Testis (tissue), 3 donors: ENCODE data around the gene CACNB4. TPM values are rescaled to one million over a fixed set of nuclear protein-coding genes. Genes with fewer than 3 reads are reported as not detected.
A peak's percentile ranks its signal among the peaks of the same experiment; 100 is the strongest.

Experiments used
- DNase-seq: peaks from one replicate; pipeline ENCODE4 v3.0.0-alpha.2; 2019
- H3K27ac ChIP-seq, 2 donors: fragments of 200-600 bp; sonication (generic); one replicate each; pipeline ENCODE4 v1.5.1; 2019
- H3K27me3 ChIP-seq: fragments of 200-600 bp; sonication (generic); one replicate; pipeline ENCODE4 v1.5.1; 2019
- H3K36me3 ChIP-seq: fragments of 200-600 bp; sonication (generic); one replicate; pipeline ENCODE4 v1.5.1; 2017; ENCODE audit warnings: low read depth; ENCODE audit errors: missing control alignments
- H3K4me1 ChIP-seq: fragments of 200-600 bp; sonication (generic); one replicate; pipeline ENCODE4 v1.5.1; 2019
- H3K4me3 ChIP-seq, 2 donors: fragments of 200-600 bp; sonication (generic); one replicate each; pipeline ENCODE4 v1.5.1; 2017 to 2019
- H3K9me3 ChIP-seq: fragments of 200-600 bp; sonication (generic); one replicate; pipeline ENCODE4 v1.5.1; 2017
- POLR2A ChIP-seq: fragments of 450-650 bp; IDR thresholded peaks from one replicate; pipeline ENCODE4 v1.6.1; 2017; ENCODE audit warnings: antibody characterized with exemption, mild to moderate bottlenecking, moderate library complexity
- WGBS, 2 donors: methylation state at CpG; one replicate each; pipeline ENCODE4 v1.1.5; 2018; 5-methylcytosine and 5-hydroxymethylcytosine counted together
- intact Hi-C: fragments of 100-400 bp; cut with DNase I; formaldehyde crosslinking; loops from one replicate; pipeline ENCODE4 v1.15.1; 2023; ENCODE audit warnings: low total_unique reads
- polyA plus RNA-seq: library from polyadenylated mRNA; stranded (reverse); fragments of 350-450 nt; fragmentation: Illumina TruSeq; extraction: RNeasy Lipid Tissue Mini Kit (QIAGEN cat#74804); gene quantifications from one replicate; pipeline ENCODE4 v1.2.3, GENCODE V29; 2014; ENCODE audit warnings: low read depth, low replicate concordance; ENCODE audit not compliant: insufficient read depth
- total RNA-seq, 2 donors: library from RNA; depleted of rRNA; stranded (reverse); fragments of >200 nt; gene quantifications; one replicate each; pipeline ENCODE4 v1.2.3, GENCODE V29; 2016
- TF ChIP-seq, protein P1 (sequence below), 3 experiments: fragments of 450-650 bp in 2 of 3; fragments of 200-600 bp in 1 of 3; sonication (generic) in 1 of 3; IDR thresholded peaks; one replicate each; pipeline ENCODE4 v1.5.1; 2016 to 2019; ENCODE audit warnings: antibody characterized with exemption in 3 of 3, mild to moderate bottlenecking in 2 of 3, moderate library complexity in 1 of 3

CACNB4 gene
- total and polyA plus RNA-seq, 3 donors from 2014 or later = 7.8 to 83.8 (median 82.2) TPM

- Histone ChIP-seq H3K27ac (peak overlapping the region; percentile 11), H3K36me3 (no peaks in the 10 kb centered on the region), H3K4me1 (peaks cover 23% of the 10 kb centered on the region), H3K4me3 (no peak overlapping the region), H3K9me3 (no peaks in the 10 kb centered on the region), H3K27me3 (no peaks in the 10 kb centered on the region)
- WGBS, 2 donors = 46 to 50% methylated on average over 5 of the region's 5 CpGs
- DNase-seq = no peak
- intact Hi-C loops = loop anchor here (10.0 kb wide), 1 partner anchor 126 kb away; no protein-coding TSS in a partner anchor
- TF ChIP-seq, protein P1, sequence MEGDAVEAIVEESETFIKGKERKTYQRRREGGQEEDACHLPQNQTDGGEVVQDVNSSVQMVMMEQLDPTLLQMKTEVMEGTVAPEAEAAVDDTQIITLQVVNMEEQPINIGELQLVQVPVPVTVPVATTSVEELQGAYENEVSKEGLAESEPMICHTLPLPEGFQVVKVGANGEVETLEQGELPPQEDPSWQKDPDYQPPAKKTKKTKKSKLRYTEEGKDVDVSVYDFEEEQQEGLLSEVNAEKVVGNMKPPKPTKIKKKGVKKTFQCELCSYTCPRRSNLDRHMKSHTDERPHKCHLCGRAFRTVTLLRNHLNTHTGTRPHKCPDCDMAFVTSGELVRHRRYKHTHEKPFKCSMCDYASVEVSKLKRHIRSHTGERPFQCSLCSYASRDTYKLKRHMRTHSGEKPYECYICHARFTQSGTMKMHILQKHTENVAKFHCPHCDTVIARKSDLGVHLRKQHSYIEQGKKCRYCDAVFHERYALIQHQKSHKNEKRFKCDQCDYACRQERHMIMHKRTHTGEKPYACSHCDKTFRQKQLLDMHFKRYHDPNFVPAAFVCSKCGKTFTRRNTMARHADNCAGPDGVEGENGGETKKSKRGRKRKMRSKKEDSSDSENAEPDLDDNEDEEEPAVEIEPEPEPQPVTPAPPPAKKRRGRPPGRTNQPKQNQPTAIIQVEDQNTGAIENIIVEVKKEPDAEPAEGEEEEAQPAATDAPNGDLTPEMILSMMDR (IDR thresholded peaks at IDR 0.05) = no peak
- TF ChIP-seq POLR2A = no peak
Measured at GRCh38 chr2:152038441-152038958, 60.3 kb downstream of the CACNB4 start.

DNA sequence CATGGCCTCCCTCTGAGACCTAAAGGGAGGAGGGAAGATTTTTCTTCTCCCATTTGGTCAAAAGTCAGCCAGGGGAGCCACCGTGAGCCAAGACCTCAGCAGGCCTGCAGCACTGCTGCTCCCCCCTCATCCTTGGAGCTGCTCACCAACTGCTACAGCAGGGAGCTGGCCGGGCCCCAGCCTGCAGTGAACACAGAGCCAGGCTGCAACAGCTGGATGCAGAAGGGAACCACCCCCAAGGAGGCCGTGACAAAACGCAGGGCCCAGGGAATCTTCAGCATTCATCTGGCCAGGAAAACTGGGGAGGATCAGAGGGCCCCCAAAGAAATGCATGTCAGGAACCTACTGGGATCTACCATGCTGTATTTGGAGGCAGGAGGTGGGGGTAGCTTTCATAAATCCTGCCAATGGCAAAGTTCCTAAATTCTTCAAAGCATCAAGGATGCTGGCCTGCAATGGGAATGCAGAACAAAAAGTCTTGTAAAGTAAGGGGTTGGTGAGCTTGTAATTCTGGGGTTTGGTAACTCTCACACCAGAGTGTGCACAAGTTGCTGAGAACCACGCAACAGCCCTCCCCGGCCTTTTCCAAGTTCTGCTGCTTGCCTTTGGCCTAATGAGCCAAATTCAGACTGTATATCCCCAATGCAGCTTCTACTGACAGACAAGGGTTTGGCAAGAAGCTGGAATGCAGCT, 61.0 kb downstream of the CACNB4 start:
- no peaks in the 10 kb centered on the region for H3K9me3 ChIP-seq
- H3K27me3 ChIP-seq = no peaks in the 10 kb centered on the region
- peak overlapping the region; percentile 11 for H3K27ac ChIP-seq
- H3K4me1 ChIP-seq = peaks cover 23% of the 10 kb centered on the region
- 32% methylated on average over 5 to 6 of the region's 6 CpGs for WGBS, 2 donors
- no peaks in the 10 kb centered on the region for H3K36me3 ChIP-seq
- TF ChIP-seq, protein P1 (IDR thresholded peaks at IDR 0.05) = no peak
- TF ChIP-seq POLR2A = no peak
- intact Hi-C loops = loop anchor here (10.0 kb wide), 1 partner anchor 127 kb away; no protein-coding TSS in a partner anchor
- no peak overlapping the region for H3K4me3 ChIP-seq
- peak; percentile 75 for DNase-seq

DNA sequence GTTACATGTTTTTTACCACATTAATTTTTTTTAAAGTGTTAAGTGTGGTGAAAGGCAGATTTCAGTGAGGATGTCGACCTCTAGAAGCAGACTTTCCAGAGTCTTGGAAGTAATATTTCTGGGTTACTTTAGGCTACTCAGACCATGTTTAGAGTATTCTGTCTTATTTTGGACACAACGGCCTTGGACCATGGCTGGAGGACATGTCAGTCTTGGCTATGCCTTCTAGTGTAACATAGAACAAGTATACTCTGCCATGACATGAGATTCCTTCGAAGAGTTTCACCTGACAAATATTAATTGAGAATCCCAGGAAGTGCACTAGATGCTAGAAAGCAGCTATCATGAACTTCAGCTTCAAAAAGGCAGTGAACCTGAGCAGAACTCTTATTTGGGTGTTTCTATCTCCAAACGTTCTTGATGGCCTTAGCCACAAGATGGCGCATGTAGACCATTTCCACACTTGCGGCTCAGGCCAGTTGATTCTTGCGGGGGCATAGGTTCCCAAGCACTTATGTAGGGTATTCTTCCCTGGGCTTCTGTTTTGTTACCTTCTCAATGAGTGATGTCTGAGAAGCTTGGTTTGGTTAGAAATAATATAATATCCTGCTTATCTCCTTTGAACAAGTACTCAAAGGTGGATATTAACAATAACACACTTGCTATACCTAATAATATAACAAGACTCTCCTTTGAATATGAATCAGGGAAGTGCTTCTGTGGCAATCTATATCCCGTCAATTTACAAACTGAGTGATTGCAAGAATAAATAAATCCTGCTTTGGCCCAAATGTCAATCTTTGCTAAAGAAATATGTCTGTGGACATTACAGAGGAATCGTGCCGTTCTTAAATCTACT, 62.0 kb downstream of the CACNB4 start:
- intact Hi-C loops = loop anchor here (10.0 kb wide), 1 partner anchor 128 kb away; no protein-coding TSS in a partner anchor
- H3K4me1 ChIP-seq = peaks cover 22% of the 10 kb centered on the region
- H3K9me3 ChIP-seq = no peaks in the 10 kb centered on the region
- TF ChIP-seq POLR2A = no peak
- TF ChIP-seq, protein P1 (IDR thresholded peaks at IDR 0.05) = peak; percentile 60 to 71 (median 66)
- WGBS, 2 donors = 43% methylated on average over 10 of the region's 10 CpGs
- DNase-seq = peak; percentile 88
- no peak overlapping the region for H3K4me3 ChIP-seq
- no peak overlapping the region for H3K27ac ChIP-seq
- H3K36me3 ChIP-seq = no peaks in the 10 kb centered on the region
- H3K27me3 ChIP-seq = no peaks in the 10 kb centered on the region

GRCh38 chr2:152034257-152034801, 64.5 kb downstream of the CACNB4 start:
- 74 to 81% methylated on average over 7 of the region's 7 CpGs for WGBS, 2 donors
- peaks cover 19% of the 10 kb centered on the region for H3K4me1 ChIP-seq
- TF ChIP-seq, protein P1 (IDR thresholded peaks at IDR 0.05) = no peak
- no peak for TF ChIP-seq POLR2A
- H3K27ac ChIP-seq = no peak overlapping the region
- H3K4me3 ChIP-seq = no peak overlapping the region
- intact Hi-C loops = loop anchor here (10.0 kb wide), 1 partner anchor 130 kb away; no protein-coding TSS in a partner anchor
- no peaks in the 10 kb centered on the region for H3K27me3 ChIP-seq
- no peaks in the 10 kb centered on the region for H3K36me3 ChIP-seq
- DNase-seq = no peak
- no peaks in the 10 kb centered on the region for H3K9me3 ChIP-seq
